Right lobe of liver (tissue), 6 donors: ENCODE measurements around the gene HGD. TPM values are rescaled to one million over a fixed set of nuclear protein-coding genes. Genes with fewer than 3 reads are reported as not detected.
"Not testable (repeated sequence)": the region's sequence is repeated elsewhere in the genome, so short reads cannot be mapped to it uniquely, and the experiment has no call there.

Source experiments
- ATAC-seq, 4 donors: fragments of 200-7000 bp; cut with Tn5 transposase; one replicate each; pipeline ENCODE4 v1.9.1; 2020; ENCODE audit warnings: mild to moderate bottlenecking in 4 of 4, moderate library complexity in 4 of 4
- DNase-seq, 3 donors: peaks; one replicate each; pipeline ENCODE4 v3.0.0-alpha.2; 2020
- H3K27ac ChIP-seq, 3 donors: fragments of 200-600 bp; one replicate each; pipeline ENCODE4 v1.8.0; 2022
- H3K27me3 ChIP-seq, 2 donors: fragments of 200-600 bp; one replicate each; pipeline ENCODE4 v1.8.0; 2022
- H3K36me3 ChIP-seq, 4 donors: fragments of 200-600 bp; sonication (generic) in 1 of 4; one replicate each; pipeline versions ENCODE4 v1.5.1 to v1.8.0; 2017 to 2022; ENCODE audit warnings: control low read depth in 1 of 4
- H3K4me1 ChIP-seq, 4 donors: fragments of 200-600 bp; sonication (generic) in 1 of 4; one replicate each; pipeline versions ENCODE4 v1.5.1 to v1.8.0; 2017 to 2022; ENCODE audit warnings: control low read depth in 1 of 4
- H3K4me3 ChIP-seq, 3 donors: fragments of 200-600 bp; one replicate each; pipeline ENCODE4 v1.8.0; 2022
- H3K9me3 ChIP-seq, 4 donors: fragments of 200-600 bp; sonication (generic) in 1 of 4; one replicate each; pipeline versions ENCODE4 v1.5.1 to v1.8.0; 2017 to 2022; ENCODE audit warnings: control low read depth in 1 of 4
- CTCF ChIP-seq, 4 donors: fragments of 200-600 bp in 3 of 4; fragments of 450-650 bp in 1 of 4; IDR thresholded peaks; one replicate each; pipeline versions ENCODE4 v1.5.1 to v1.8.0; 2016 to 2022; ENCODE audit warnings: antibody characterized with exemption in 4 of 4, mild to moderate bottlenecking in 2 of 4
- POLR2A ChIP-seq: fragments of 450-650 bp; IDR thresholded peaks from one replicate; pipeline ENCODE4 v1.6.1; 2017; ENCODE audit warnings: antibody characterized with exemption, mild to moderate bottlenecking
- WGBS: methylation state at CpG from one replicate; pipeline ENCODE4 v1.1.6; 2018; ENCODE audit warnings: low coverage, low lambda C conversion rate; ENCODE audit not compliant: insufficient coverage; ENCODE audit errors: missing lambda C conversion rate; 5-methylcytosine and 5-hydroxymethylcytosine counted together
- intact Hi-C, 2 donors: fragments of 100-400 bp; cut with DNase I; formaldehyde crosslinking; loops; one replicate each; pipeline versions ENCODE4 v1.11.2 to v1.14.1; 2022
- total RNA-seq, 6 experiments: library from RNA; depleted of rRNA in 2 of 6; stranded (reverse); fragments of >200 nt in 2 of 6; fragmentation: NEBNext Ultra II Directional in 3 of 6; extraction: Animal tissue kit (Norgen Biotek cat#: 25700) in 3 of 6; gene quantifications; one replicate each; pipeline versions ENCODE4 v1.1.0 to v1.2.4, GENCODE V29; 2016 to 2023
- donor health status: DM: no; HTN: yes; CAD: no.
- donor health status: DM: no; HTN: no; CAD: no.
- donor health status: DM: no; HTN: no; CAD: no.
- donor health status: DM: no; HTN: yes; CAD: no.
- donor health status: DM: no; HTN: yes; CAD: no.

HGD gene
- total RNA-seq, 6 experiments from 2014 or later: 117 to 610 (median 341) TPM

GRCh38 chr3:120641696-120642246 is 40.3 kb downstream of the HGD start:
- ATAC-seq (no peak), DNase-seq (no peak)
- Histone ChIP-seq H3K9me3 (no peaks in the 10 kb centered on the region), H3K27ac (no peak overlapping the region), H3K4me3 (no peak overlapping the region), H3K36me3 (peaks cover 0 to 88% (median 32%) of the 10 kb centered on the region in 4 donors), H3K27me3 (no peaks in the 10 kb centered on the region), H3K4me1 (peaks cover 0 to 14% (median 0%) of the 10 kb centered on the region in 4 donors)
- TF ChIP-seq CTCF (IDR thresholded peaks at IDR 0.05): no peak
- no peak for TF ChIP-seq POLR2A
- WGBS: 83% methylated on average over 2 of the region's 2 CpGs
- intact Hi-C loops: no loop called here

- Histone ChIP-seq H3K27me3 (no peaks in the 10 kb centered on the region), H3K4me3 (no peak overlapping the region), H3K27ac (no peak overlapping the region), H3K36me3 (peaks cover 0 to 72% (median 27%) of the 10 kb centered on the region in 4 donors), H3K9me3 (no peaks in the 10 kb centered on the region), H3K4me1 (peaks cover 0 to 18% (median 0%) of the 10 kb centered on the region in 4 donors)
- intact Hi-C loops: no loop called here
- ATAC-seq (no peak), DNase-seq (no peak)
- WGBS: 78% methylated on average over 1 of the region's 1 CpG
- TF ChIP-seq POLR2A (no peak), CTCF (IDR thresholded peaks at IDR 0.05) (no peak)
Observed at GRCh38 chr3:120640231-120640630, 41.8 kb downstream of the HGD start.

- H3K9me3 ChIP-seq, DNase-seq, H3K4me3 ChIP-seq, intact Hi-C loops, H3K27me3 ChIP-seq, H3K27ac ChIP-seq, ATAC-seq: not testable (repeated sequence)
- peaks cover 0 to 18% (median 0%) of the 10 kb centered on the region in 4 donors for H3K4me1 ChIP-seq
- H3K36me3 ChIP-seq: peaks cover 0 to 69% (median 18%) of the 10 kb centered on the region in 4 donors
- 90% methylated on average over 4 of the region's 4 CpGs for WGBS
Observed at GRCh38 chr3:120638820-120639219, 43.2 kb downstream of the HGD start.

- no peak for TF ChIP-seq CTCF (IDR thresholded peaks at IDR 0.05)
- TF ChIP-seq POLR2A: no peak
- Histone ChIP-seq H3K27me3 (no peaks in the 10 kb centered on the region), H3K9me3 (no peaks in the 10 kb centered on the region), H3K4me3 (no peak overlapping the region), H3K27ac (peak overlapping the region in 1 of 3 donors; percentile 75), H3K36me3 (peaks cover 0 to 69% (median 18%) of the 10 kb centered on the region in 4 donors), H3K4me1 (peaks cover 0 to 18% (median 0%) of the 10 kb centered on the region in 4 donors)
- intact Hi-C loops: no loop called here
- WGBS: 70% methylated on average over 6 of the region's 6 CpGs
- ATAC-seq (peak; percentile 16 to 49 (median 30)), DNase-seq (peak in 1 of 3 donors; percentile 48)
Observed at GRCh38 chr3:120637851-120638559, 44.0 kb downstream of the HGD start.

- DNase-seq (no peak), ATAC-seq (peak; percentile 56 to 80 (median 74))
- peak overlapping the region; percentile 27 to 75 (median 28) for H3K27ac ChIP-seq
- TF ChIP-seq CTCF (IDR thresholded peaks at IDR 0.05) (no peak), POLR2A (no peak)
- no peak overlapping the region for H3K4me3 ChIP-seq
- H3K27me3 ChIP-seq: no peaks in the 10 kb centered on the region
- H3K36me3 ChIP-seq: peaks cover 0 to 69% (median 18%) of the 10 kb centered on the region in 4 donors
- no peaks in the 10 kb centered on the region for H3K9me3 ChIP-seq
- WGBS: 31% methylated on average over 2 of the region's 2 CpGs
- intact Hi-C loops: no loop called here
- peaks cover 0 to 18% (median 0%) of the 10 kb centered on the region in 4 donors for H3K4me1 ChIP-seq
Observed at GRCh38 chr3:120636795-120637401, 45.1 kb downstream of the HGD start.
